Adrenal gland (tissue), 12 donors: ENCODE measurements around the gene EHHADH. TPM values are rescaled to one million over a fixed set of nuclear protein-coding genes. Genes with fewer than 3 reads are reported as not detected.

Source experiments
- DNase-seq, 7 donors: peaks; one replicate each; pipeline ENCODE4 v3.0.0-alpha.2; 2019 to 2020
- H3K27ac ChIP-seq, 5 donors: fragments of 200-600 bp; sonication (generic) in 4 of 5; 1 replicate in 3 of 5; 2 replicates in 2 of 5; pipeline versions ENCODE4 v1.5.1 to v1.8.0; 2016 to 2020; ENCODE audit warnings: mild to moderate bottlenecking in 1 of 5
- H3K27me3 ChIP-seq: fragments of 200-600 bp; 2 replicates; pipeline ENCODE4 v1.8.0; 2021
- H3K36me3 ChIP-seq, 2 donors: fragments of 200-600 bp; replicated peaks in 1 of 2; 1 replicate in 1 of 2; 2 replicates in 1 of 2; pipeline versions ENCODE4 v1.5.1 to v1.8.0; 2018 to 2022
- H3K4me1 ChIP-seq, 2 donors: fragments of 200-600 bp; replicated peaks in 1 of 2; 1 replicate in 1 of 2; 2 replicates in 1 of 2; pipeline versions ENCODE4 v1.5.1 to v1.8.0; 2018 to 2021
- H3K4me3 ChIP-seq, 4 donors: fragments of 200-600 bp; sonication (generic) in 3 of 4; one replicate each; pipeline ENCODE4 v1.5.1; 2016 to 2018
- H3K9me3 ChIP-seq, 3 donors: fragments of 200-600 bp; sonication (generic) in 1 of 3; replicated peaks in 1 of 3; 1 replicate in 2 of 3; 2 replicates in 1 of 3; pipeline versions ENCODE4 v1.5.1 to v1.8.0; 2016 to 2021
- CTCF ChIP-seq, 6 experiments: fragments of 450-650 bp in 4 of 6; fragments of 200-600 bp in 2 of 6; sonication (generic) in 1 of 6; IDR thresholded peaks; 1 replicate in 5 of 6; 2 replicates in 1 of 6; pipeline versions ENCODE4 v1.5.1 to v1.8.0; 2016 to 2021; ENCODE audit warnings: antibody characterized with exemption in 6 of 6, mild to moderate bottlenecking in 2 of 6, moderate library complexity in 1 of 6
- POLR2A ChIP-seq, 2 donors: fragments of 450-650 bp; IDR thresholded peaks; one replicate each; pipeline ENCODE4 v1.6.1; 2017; ENCODE audit warnings: antibody characterized with exemption in 2 of 2, mild to moderate bottlenecking in 2 of 2, moderate library complexity in 1 of 2
- WGBS, 4 donors: extraction: QIAGEN DNeasy Blood & Tissue Kit in 2 of 4; methylation state at CpG; one replicate each; pipeline versions ENCODE4 v1.1.5 to v1.1.7; 2013 to 2017; 5-methylcytosine and 5-hydroxymethylcytosine counted together
- intact Hi-C, 2 donors: fragments of 100-400 bp; cut with DNase I; formaldehyde crosslinking; loops; one replicate each; pipeline versions ENCODE4 v1.14.1 to v1.15.0; 2022 to 2023
- polyA plus RNA-seq, 3 donors: library from polyadenylated mRNA; stranded (reverse); fragments of 200-250 nt in 2 of 3; fragments of 350-450 nt in 1 of 3; fragmentation: Illumina TruSeq in 1 of 3; extraction: RNeasy Lipid Tissue Mini Kit (QIAGEN cat#74804) in 1 of 3; gene quantifications; one replicate each; pipeline ENCODE4 v1.2.3, GENCODE V29; 2013 to 2014
- total RNA-seq, 9 donors: library from RNA; depleted of rRNA in 4 of 9; stranded (reverse); fragments of >200 nt in 4 of 9; fragments of 120-200 nt in 1 of 9; fragmentation: NEBNext Ultra II Directional in 1 of 9; extraction: Animal tissue kit (Norgen Biotek cat#: 25700) in 1 of 9; gene quantifications; one replicate each; pipeline versions ENCODE4 v1.1.0 to v1.2.4, GENCODE V29; 2013 to 2023
- donor health status: healthy with polysubstance abuse.
- donor health status: Bipolar disorder and iron deficiency.
- donor health status: DM: yes; HTN: yes; CAD: no.
- donor health status: DM: no; HTN: no; CAD: no.
- donor health status: DM: no; HTN: no; CAD: no.
- donor health status: DM: yes; HTN: yes; CAD: no.

The EHHADH gene
- total and polyA plus RNA-seq, 12 donors = 1.6 to 7.8 (median 5.9) TPM

DNA sequence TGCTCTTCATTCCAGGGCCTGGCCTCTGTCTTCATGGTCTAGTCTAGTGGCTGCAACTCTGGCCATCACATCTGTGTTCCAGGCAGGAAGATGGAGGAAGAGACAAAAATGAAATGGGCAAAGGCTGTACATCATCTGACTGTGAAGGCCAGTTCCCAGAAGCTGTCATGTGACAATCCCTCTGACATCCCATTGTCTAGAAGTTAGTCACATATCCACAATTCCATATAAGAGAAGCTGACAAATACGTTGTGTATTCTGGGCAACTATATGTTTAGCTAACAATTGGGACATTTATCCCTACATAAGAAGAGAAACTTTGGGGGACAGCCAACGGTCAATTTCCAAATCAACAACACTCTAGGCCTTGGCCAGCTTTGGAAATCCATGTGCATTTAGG lies 66.5 kb downstream of the EHHADH start:
- WGBS, 4 donors = 85 to 94% (median 87%) methylated on average over 2 of the region's 2 CpGs
- no peaks in the 10 kb centered on the region for H3K4me1 ChIP-seq
- no peaks in the 10 kb centered on the region for H3K36me3 ChIP-seq
- H3K27ac ChIP-seq = no peak overlapping the region
- TF ChIP-seq CTCF (IDR thresholded peaks at IDR 0.05) = no peak
- TF ChIP-seq POLR2A (IDR thresholded peaks at IDR 0.05) = no peak
- no peak overlapping the region for H3K4me3 ChIP-seq
- intact Hi-C loops = no loop called here
- H3K9me3 ChIP-seq = no peaks in the 10 kb centered on the region
- H3K27me3 ChIP-seq = no peaks in the 10 kb centered on the region
- no peak for DNase-seq

GRCh38 chr3:185176750-185177359 lies 77.0 kb downstream of the EHHADH start:
- intact Hi-C loops = loop anchor here (5.0 to 10.0 kb wide), 2 partner anchors 300 to 302 kb away; no protein-coding TSS in a partner anchor
- no peaks in the 10 kb centered on the region for H3K9me3 ChIP-seq
- peak in 4 of 7 donors; percentile 13 to 72 (median 44) for DNase-seq
- no peaks in the 10 kb centered on the region for H3K36me3 ChIP-seq
- peaks cover 0 to 5% of the 10 kb centered on the region in 2 donors for H3K4me1 ChIP-seq
- H3K27ac ChIP-seq = no peak overlapping the region
- H3K4me3 ChIP-seq = no peak overlapping the region
- H3K27me3 ChIP-seq = peaks cover 8% of the 10 kb centered on the region
- WGBS, 4 donors = 19 to 23% (median 21%) methylated on average over 10 of the region's 10 CpGs
- TF ChIP-seq POLR2A (IDR thresholded peaks at IDR 0.05) (no peak), CTCF (IDR thresholded peaks at IDR 0.05) (peak; percentile 40 to 74 (median 54))

DNA sequence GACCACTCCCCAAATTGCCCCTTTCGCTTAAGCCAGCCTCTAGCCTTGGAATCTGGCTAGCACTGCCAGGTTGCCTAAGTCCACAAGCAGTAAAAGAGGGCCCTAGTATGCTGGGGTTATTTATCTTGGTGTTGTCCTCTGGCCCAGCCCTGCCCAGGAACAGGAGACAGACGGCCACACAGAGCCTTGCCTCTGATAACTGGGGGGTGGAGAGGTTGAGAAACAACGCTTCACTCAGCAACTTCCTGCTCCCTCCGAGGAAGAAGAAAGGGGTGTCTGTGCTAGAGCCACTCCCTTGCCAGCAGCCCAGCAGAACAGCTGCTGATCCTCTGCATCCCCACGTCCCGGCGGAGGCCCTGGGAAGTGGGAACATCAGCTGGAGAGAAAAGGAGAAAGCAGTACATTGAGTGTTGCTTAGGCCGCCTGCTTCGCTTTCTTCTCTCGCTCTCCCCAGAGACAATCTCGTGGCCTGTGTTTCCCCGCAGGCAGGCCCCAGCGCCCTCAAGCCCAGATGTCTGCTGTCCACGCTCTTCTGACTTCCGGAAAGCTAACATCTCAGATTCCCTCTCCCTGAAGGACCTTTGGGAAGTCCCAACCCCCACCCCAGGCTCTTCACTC lies 78.4 kb downstream of the EHHADH start:
- intact Hi-C loops = loop anchor here (5.0 to 10.0 kb wide), 2 partner anchors 298 to 301 kb away; no protein-coding TSS in a partner anchor
- no peak overlapping the region for H3K4me3 ChIP-seq
- no peak for TF ChIP-seq CTCF (IDR thresholded peaks at IDR 0.05)
- no peak for TF ChIP-seq POLR2A (IDR thresholded peaks at IDR 0.05)
- peak; percentile 15 to 61 (median 26) for DNase-seq
- peak overlapping the region in 2 of 5 donors; percentile 55 to 69 for H3K27ac ChIP-seq
- WGBS, 4 donors = 52 to 59% (median 55%) methylated on average over 15 of the region's 15 CpGs
- H3K36me3 ChIP-seq = no peaks in the 10 kb centered on the region
- H3K9me3 ChIP-seq = no peaks in the 10 kb centered on the region
- peaks cover 0 to 5% of the 10 kb centered on the region in 2 donors for H3K4me1 ChIP-seq
- peaks cover 8% of the 10 kb centered on the region for H3K27me3 ChIP-seq

GRCh38 chr3:185172086-185173049 lies 81.5 kb downstream of the EHHADH start:
- 69 to 81% (median 79%) methylated on average over 11 of the region's 11 CpGs for WGBS, 4 donors
- no peak overlapping the region for H3K4me3 ChIP-seq

More at GRCh38 chr3:185172086-185173049, 81.5 kb downstream of the EHHADH start:
- intact Hi-C loops = loop anchor here in 1 of 2 donors (10.0 kb wide), 1 partner anchor 298 kb away; no protein-coding TSS in a partner anchor
- H3K9me3 ChIP-seq = no peaks in the 10 kb centered on the region
- peaks cover 3% of the 10 kb centered on the region for H3K27me3 ChIP-seq
- H3K36me3 ChIP-seq = no peaks in the 10 kb centered on the region
- peaks cover 0 to 5% of the 10 kb centered on the region in 2 donors for H3K4me1 ChIP-seq
- TF ChIP-seq CTCF (IDR thresholded peaks at IDR 0.05) (no peak), POLR2A (IDR thresholded peaks at IDR 0.05) (no peak)
- no peak overlapping the region for H3K27ac ChIP-seq
- DNase-seq = no peak
